ENCODE results near the gene B3GAT3.
"Not testable (repeated sequence)": the region's sequence is repeated elsewhere in the genome, so short reads cannot be mapped to it uniquely, and the experiment has no call there.

The B3GAT3 gene

GRCh38 chr11:62588966-62589637, 32.7 kb downstream of the B3GAT3 start:
- H3K4me3 ChIP-seq (ENCODE audit: low read length), result no peak overlapping the region
- peaks cover 18% of the 10 kb centered on the region for H3K36me3 ChIP-seq (ENCODE audit: insufficient read depth, low read length)

GRCh38 chr11:62585356-62585755, 36.4 kb downstream of the B3GAT3 start:
- H3K27me3 ChIP-seq (ENCODE audit: control insufficient read depth, insufficient read depth, low read length); H3K9me3 ChIP-seq (replicated peaks; ENCODE audit: low read length); H3K4me3 ChIP-seq (ENCODE audit: low read length); H3K4me2 ChIP-seq (ENCODE audit: low read length); H3K4me1 ChIP-seq (ENCODE audit: control insufficient read depth, insufficient read depth, low read length); H3K9ac ChIP-seq (ENCODE audit: low read depth, low read length): not testable (repeated sequence)
- H3K36me3 ChIP-seq (ENCODE audit: insufficient read depth, low read length), result peaks cover 21% of the 10 kb centered on the region

More at GRCh38 chr11:62588966-62589637, 32.7 kb downstream of the B3GAT3 start:
- H3K9ac ChIP-seq (ENCODE audit: low read depth, low read length), result no peak overlapping the region
- H3K27me3 ChIP-seq (ENCODE audit: control insufficient read depth, insufficient read depth, low read length), result no peaks in the 10 kb centered on the region
- H3K4me2 ChIP-seq (ENCODE audit: low read length), result no peak overlapping the region
- H3K9me3 ChIP-seq (replicated peaks; ENCODE audit: low read length), result no peaks in the 10 kb centered on the region
- peaks cover 17% of the 10 kb centered on the region for H3K4me1 ChIP-seq (ENCODE audit: control insufficient read depth, insufficient read depth, low read length)

GRCh38 chr11:62581735-62582134, 40.1 kb downstream of the B3GAT3 start:
- not testable (repeated sequence) for H3K4me1 ChIP-seq (ENCODE audit: control insufficient read depth, insufficient read depth, low read length); H3K4me2 ChIP-seq (ENCODE audit: low read length); H3K4me3 ChIP-seq (ENCODE audit: low read length); H3K9me3 ChIP-seq (replicated peaks; ENCODE audit: low read length); H3K27me3 ChIP-seq (ENCODE audit: control insufficient read depth, insufficient read depth, low read length); H3K9ac ChIP-seq (ENCODE audit: low read depth, low read length)
- H3K36me3 ChIP-seq (ENCODE audit: insufficient read depth, low read length), result peaks cover 39% of the 10 kb centered on the region

GRCh38 chr11:62580959-62581715, 40.6 kb downstream of the B3GAT3 start:
- no peak overlapping the region for H3K4me2 ChIP-seq (ENCODE audit: low read length)
- H3K4me3 ChIP-seq (ENCODE audit: low read length), result no peak overlapping the region
- H3K27me3 ChIP-seq (ENCODE audit: control insufficient read depth, insufficient read depth, low read length), result no peaks in the 10 kb centered on the region
- H3K4me1 ChIP-seq (ENCODE audit: control insufficient read depth, insufficient read depth, low read length), result no peaks in the 10 kb centered on the region
- H3K9me3 ChIP-seq (replicated peaks; ENCODE audit: low read length), result no peaks in the 10 kb centered on the region
- H3K36me3 ChIP-seq (ENCODE audit: insufficient read depth, low read length), result peaks cover 42% of the 10 kb centered on the region
- H3K9ac ChIP-seq (ENCODE audit: low read depth, low read length), result no peak overlapping the region

GRCh38 chr11:62579252-62579651, 42.5 kb downstream of the B3GAT3 start:
- H3K4me1 ChIP-seq (ENCODE audit: control insufficient read depth, insufficient read depth, low read length), result peaks cover 13% of the 10 kb centered on the region
- no peak overlapping the region for H3K4me3 ChIP-seq (ENCODE audit: low read length)
- no peak overlapping the region for H3K9ac ChIP-seq (ENCODE audit: low read depth, low read length)
- peaks cover 49% of the 10 kb centered on the region for H3K36me3 ChIP-seq (ENCODE audit: insufficient read depth, low read length)
- no peak overlapping the region for H3K4me2 ChIP-seq (ENCODE audit: low read length)
- H3K27me3 ChIP-seq (ENCODE audit: control insufficient read depth, insufficient read depth, low read length), result no peaks in the 10 kb centered on the region
- no peaks in the 10 kb centered on the region for H3K9me3 ChIP-seq (replicated peaks; ENCODE audit: low read length)

- Histone ChIP-seq H3K4me3 (ENCODE audit: low read length) (no peak overlapping the region), H3K9ac (ENCODE audit: low read depth, low read length) (no peak overlapping the region), H3K27me3 (ENCODE audit: control insufficient read depth, insufficient read depth, low read length) (no peaks in the 10 kb centered on the region), H3K4me2 (ENCODE audit: low read length) (no peak overlapping the region), H3K4me1 (ENCODE audit: control insufficient read depth, insufficient read depth, low read length) (peaks cover 13% of the 10 kb centered on the region), H3K9me3 (replicated peaks; ENCODE audit: low read length) (no peaks in the 10 kb centered on the region), H3K36me3 (ENCODE audit: insufficient read depth, low read length) (peaks cover 46% of the 10 kb centered on the region)
These were observed 43.2 kb downstream of the B3GAT3 start for GRCh38 chr11:62578541-62578940.

- Histone ChIP-seq H3K36me3 (ENCODE audit: insufficient read depth, low read length) (peaks cover 50% of the 10 kb centered on the region), H3K27me3 (ENCODE audit: control insufficient read depth, insufficient read depth, low read length) (no peaks in the 10 kb centered on the region), H3K4me3 (ENCODE audit: low read length) (no peak overlapping the region), H3K9me3 (replicated peaks; ENCODE audit: low read length) (no peaks in the 10 kb centered on the region), H3K4me1 (ENCODE audit: control insufficient read depth, insufficient read depth, low read length) (peaks cover 18% of the 10 kb centered on the region), H3K4me2 (ENCODE audit: low read length) (no peak overlapping the region), H3K9ac (ENCODE audit: low read depth, low read length) (no peak overlapping the region)
These were observed 44.6 kb downstream of the B3GAT3 start for GRCh38 chr11:62577046-62577714.

GRCh38 chr11:62575837-62576236, 45.9 kb downstream of the B3GAT3 start:
- Histone ChIP-seq H3K4me2 (ENCODE audit: low read length) (peak overlapping the region; percentile 93), H3K9ac (ENCODE audit: low read depth, low read length) (peak overlapping the region; percentile 93), H3K27me3 (ENCODE audit: control insufficient read depth, insufficient read depth, low read length) (no peaks in the 10 kb centered on the region), H3K4me3 (ENCODE audit: low read length) (peak overlapping the region; percentile 77), H3K4me1 (ENCODE audit: control insufficient read depth, insufficient read depth, low read length) (peaks cover 32% of the 10 kb centered on the region), H3K36me3 (ENCODE audit: insufficient read depth, low read length) (peaks cover 54% of the 10 kb centered on the region), H3K9me3 (replicated peaks; ENCODE audit: low read length) (no peaks in the 10 kb centered on the region)

- Histone ChIP-seq H3K27me3 (ENCODE audit: control insufficient read depth, insufficient read depth, low read length) (no peaks in the 10 kb centered on the region), H3K4me2 (ENCODE audit: low read length) (peak overlapping the region; percentile 93), H3K4me3 (ENCODE audit: low read length) (peak overlapping the region; percentile 77), H3K36me3 (ENCODE audit: insufficient read depth, low read length) (peaks cover 59% of the 10 kb centered on the region), H3K9me3 (replicated peaks; ENCODE audit: low read length) (no peaks in the 10 kb centered on the region), H3K4me1 (ENCODE audit: control insufficient read depth, insufficient read depth, low read length) (peaks cover 33% of the 10 kb centered on the region), H3K9ac (ENCODE audit: low read depth, low read length) (peak overlapping the region; percentile 93)
These were observed 46.6 kb downstream of the B3GAT3 start for GRCh38 chr11:62575156-62575555.

GRCh38 chr11:62574363-62575071, 47.3 kb downstream of the B3GAT3 start:
- H3K27me3 ChIP-seq (ENCODE audit: control insufficient read depth, insufficient read depth, low read length), result no peaks in the 10 kb centered on the region
- peaks cover 65% of the 10 kb centered on the region for H3K36me3 ChIP-seq (ENCODE audit: insufficient read depth, low read length)
- no peaks in the 10 kb centered on the region for H3K9me3 ChIP-seq (replicated peaks; ENCODE audit: low read length)
- H3K4me2 ChIP-seq (ENCODE audit: low read length), result peak overlapping the region; percentile 93
- peaks cover 36% of the 10 kb centered on the region for H3K4me1 ChIP-seq (ENCODE audit: control insufficient read depth, insufficient read depth, low read length)
- peak overlapping the region; percentile 93 for H3K9ac ChIP-seq (ENCODE audit: low read depth, low read length)
- H3K4me3 ChIP-seq (ENCODE audit: low read length), result peak overlapping the region; percentile 77

Measured in skeletal muscle satellite cell (primary cell).